SH-SY5Y (cell line): ENCODE measurements around the gene KNG1.

Source experiments
- GATA2 ChIP-seq: IDR thresholded peaks from 2 replicates; pipeline ENCODE4 v1.6.1; 2011; ENCODE audit warnings: mild to moderate bottlenecking, low read depth, low read length
- GATA3 ChIP-seq: IDR thresholded peaks from 2 replicates; pipeline ENCODE4 v1.6.1; 2011; ENCODE audit warnings: low read depth, mild to moderate bottlenecking, low read length, moderate library complexity

The KNG1 gene

DNA sequence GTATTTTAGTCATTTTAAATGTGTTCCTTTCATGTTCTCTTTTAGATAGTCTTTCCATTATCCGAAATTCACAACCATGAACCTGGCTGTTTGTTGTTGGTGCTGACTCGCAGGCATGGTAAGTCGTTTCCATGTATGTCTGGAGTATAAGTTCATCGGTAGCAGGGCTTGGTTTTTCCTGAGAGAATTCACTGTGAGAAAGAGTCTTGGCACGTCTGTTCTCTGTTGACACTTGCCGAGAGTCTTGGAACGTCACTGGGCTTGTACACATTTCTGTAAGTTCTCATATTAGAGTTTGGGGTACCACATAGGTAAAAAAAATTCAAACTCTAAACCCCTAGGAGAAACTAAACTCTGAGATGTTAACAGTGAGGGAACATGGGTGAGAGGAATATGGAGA lies 36.8 kb downstream of the KNG1 start:
- TF ChIP-seq GATA2 (no peak), GATA3 (no peak)

DNA sequence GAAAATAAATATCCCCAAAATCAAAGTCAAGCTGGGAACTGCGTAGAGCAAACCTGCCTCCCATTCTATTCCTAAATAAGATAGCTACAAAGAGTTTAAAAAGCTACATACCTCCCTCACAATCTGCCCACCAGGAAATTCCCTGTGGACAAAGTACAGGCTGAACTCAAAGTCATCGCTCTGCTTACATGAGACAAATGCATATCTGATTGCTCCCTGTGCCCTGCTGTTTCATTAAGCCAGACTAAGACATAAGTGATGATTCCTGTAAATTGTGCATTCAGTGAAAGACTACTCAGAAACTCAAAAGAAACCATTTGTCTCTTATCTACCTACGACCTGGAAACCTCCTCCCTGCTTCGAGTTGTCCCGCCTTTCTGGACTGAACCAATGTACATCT lies 37.7 kb downstream of the KNG1 start:
- no peak for TF ChIP-seq GATA2
- TF ChIP-seq GATA3, result no peak

GRCh38 chr3:186757214-186757613 lies 40.1 kb downstream of the KNG1 start:
- no peak for TF ChIP-seq GATA2
- no peak for TF ChIP-seq GATA3

GRCh38 chr3:186757686-186758220 lies 40.6 kb downstream of the KNG1 start:
- TF ChIP-seq GATA3, result no peak
- TF ChIP-seq GATA2, result no peak

- TF ChIP-seq GATA2, result no peak
- TF ChIP-seq GATA3, result no peak
These were observed 42.2 kb downstream of the KNG1 start for GRCh38 chr3:186759231-186759930.

DNA sequence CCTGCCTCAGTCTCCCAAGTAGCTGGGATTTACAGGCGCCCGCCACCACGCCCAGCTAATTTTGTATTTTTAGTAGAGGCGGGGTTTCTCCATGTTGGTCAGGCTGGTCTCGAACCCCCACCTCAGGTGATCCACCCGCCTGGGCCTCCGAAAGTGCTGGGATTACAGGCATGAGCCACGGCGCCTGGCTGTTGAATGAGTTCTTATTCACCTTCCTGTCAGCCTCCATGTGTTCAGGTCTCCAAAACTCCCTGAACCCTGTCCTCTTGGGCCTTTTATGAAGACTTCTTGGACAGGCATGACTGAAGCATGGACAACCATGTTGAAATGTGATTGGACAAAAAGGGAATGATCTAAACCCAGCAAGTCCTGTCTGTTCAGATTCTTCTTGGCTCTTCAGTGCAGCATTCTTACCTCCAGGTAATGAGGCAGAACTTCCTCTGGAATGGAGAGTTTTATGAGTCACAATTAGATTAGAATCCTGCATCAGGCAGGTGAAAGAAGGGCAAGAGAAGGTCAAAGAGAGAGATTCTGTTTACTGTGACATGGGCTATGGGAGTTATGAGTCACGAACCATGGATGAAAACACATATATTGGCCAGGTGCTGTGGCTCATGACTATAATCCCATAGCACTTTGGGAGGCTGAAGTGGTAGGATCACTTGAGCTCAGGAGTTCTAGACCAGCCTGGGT lies 43.1 kb downstream of the KNG1 start:
- TF ChIP-seq GATA2 (no peak), GATA3 (no peak)

DNA sequence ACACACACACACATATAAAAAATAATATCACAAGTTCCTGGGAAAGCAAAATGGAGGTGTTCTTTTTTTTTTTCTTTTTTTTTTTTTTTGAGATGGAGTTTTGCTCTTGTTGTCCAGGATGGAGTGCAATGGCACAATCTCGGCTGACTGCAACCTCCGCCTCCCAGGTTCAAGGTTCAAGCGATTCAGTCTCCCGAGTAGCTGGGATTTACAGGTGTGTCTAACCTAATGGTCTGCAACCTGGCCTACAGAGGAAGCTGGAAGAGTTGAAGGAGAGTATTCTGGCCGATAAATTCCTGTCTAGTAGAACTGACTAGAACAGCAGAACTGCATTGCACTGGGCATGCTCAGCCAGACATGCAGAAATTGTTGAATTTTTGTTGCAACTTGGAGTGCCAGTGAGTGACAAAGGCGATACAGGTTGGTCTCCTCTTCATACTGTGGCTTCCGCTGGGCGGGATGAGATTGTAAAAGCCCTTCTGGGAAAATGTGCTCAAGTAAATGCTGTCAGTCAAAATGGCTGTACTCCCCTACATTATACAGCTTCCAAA lies 43.8 kb downstream of the KNG1 start:
- TF ChIP-seq GATA2, result no peak
- TF ChIP-seq GATA3, result no peak

GRCh38 chr3:186772281-186772694 lies 55.1 kb downstream of the KNG1 start:
- TF ChIP-seq GATA3 (no peak), GATA2 (no peak)

DNA sequence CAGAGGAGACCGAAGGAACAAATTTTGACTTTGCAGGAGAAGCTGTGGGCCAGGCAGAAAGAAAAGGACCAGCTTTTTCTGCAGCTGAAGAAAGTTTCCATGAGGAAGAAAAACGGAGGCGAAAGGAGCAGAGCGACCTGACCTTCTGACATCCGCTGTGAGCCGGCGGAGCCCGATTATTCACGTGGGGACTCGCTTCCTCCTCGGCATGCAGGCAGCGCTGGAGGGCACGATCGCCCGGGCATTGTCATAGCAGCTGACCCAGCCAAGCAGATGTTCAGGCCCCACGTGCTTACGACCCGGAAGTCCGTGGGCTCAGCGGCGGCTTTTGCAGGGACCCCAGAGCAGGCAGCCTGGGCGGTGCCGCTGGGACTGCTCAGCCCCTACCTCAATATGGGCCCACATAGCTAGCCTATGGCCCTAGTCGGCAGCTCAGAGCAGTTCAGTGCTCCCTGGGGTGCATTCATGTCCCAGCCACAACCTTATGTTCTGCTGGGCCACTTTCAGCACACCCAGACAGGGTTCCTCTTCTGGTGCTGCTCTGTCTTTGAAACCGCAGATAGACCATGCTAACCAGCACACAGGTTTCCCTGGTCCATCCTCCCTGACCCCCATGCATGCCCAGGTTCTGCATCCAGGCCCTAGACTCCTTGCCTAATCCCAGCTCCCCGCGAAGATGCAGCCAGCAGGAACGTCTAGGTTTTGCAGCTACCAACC lies 55.7 kb downstream of the KNG1 start:
- TF ChIP-seq GATA3, result no peak
- no peak for TF ChIP-seq GATA2

DNA sequence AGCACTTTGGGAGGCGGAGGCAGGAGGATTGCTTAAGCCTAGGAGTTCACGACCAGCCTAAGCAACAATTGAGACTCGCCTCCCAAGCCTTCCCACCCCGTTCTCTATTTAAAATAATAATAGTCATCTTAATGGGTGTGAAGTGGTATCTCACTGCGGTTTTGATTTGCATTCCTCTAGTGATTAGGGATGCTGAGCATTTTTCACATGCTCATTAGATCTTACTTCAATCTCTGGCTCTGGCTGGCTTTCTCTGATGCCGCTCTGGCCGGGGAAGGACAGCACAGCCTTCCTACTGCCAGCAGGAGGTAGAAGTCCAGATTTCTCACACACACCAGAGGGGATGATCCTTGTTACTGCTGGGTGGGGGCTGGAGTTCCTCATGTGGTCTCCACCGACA lies 58.8 kb downstream of the KNG1 start:
- TF ChIP-seq GATA3, result no peak
- no peak for TF ChIP-seq GATA2

GRCh38 chr3:186779204-186779603 lies 62.0 kb downstream of the KNG1 start:
- TF ChIP-seq GATA3, result no peak
- TF ChIP-seq GATA2, result no peak

DNA sequence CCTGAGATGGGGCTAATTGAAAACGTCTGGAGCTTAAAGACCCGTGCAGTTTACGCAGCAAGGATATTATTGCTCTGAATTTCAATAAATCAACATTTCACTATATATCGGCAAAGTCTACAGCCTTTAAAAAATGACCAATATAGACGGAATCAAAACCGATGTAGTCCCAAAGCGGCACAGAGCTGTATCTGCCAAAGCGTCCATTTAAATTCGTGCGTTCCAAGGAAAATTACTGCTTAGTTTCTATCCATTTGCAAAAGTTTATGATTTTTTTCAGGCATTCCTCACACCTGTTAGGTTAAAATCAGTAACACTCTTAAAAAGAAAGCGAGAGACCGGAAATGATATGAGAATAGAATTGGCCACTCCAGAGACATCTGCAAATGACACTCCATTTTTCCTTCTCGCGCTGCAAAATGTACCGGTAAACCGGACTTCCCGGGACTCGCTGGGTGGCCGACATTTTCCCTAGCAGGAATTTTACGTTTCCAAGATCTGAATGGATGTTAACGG lies 65.4 kb downstream of the KNG1 start:
- TF ChIP-seq GATA3, result no peak
- no peak for TF ChIP-seq GATA2

DNA sequence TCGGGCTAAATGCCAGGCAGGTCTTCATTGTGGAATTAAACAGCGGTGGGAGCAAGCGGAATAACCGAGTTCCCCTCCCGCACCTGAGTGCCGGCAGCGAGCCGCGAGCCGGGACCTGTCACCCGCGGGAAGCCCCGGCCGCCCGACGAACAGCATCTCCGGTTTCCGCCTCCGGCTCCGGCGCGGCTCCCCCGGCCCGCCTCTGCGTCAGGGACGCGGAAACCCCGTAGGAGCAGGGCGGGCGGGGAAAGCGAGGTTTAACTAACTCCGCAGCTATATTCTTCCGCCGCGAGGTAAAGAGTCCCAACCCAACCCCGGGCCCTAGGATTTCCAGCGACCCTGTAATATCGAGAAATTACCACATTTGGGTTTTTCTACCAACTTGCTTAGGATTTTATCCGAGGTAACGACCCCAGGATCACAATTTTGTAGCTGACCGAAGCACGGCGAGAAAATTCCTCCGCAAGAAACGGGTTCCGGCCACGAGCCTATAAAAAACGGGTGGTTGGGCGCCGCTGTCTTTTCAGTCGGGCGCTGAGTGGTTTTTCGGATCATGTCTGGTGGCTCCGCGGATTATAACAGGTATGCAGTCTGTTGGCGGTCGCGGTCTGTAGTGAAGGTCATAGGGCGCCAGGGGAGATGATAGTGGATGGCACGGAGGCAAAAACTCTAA lies 66.0 kb downstream of the KNG1 start, which contains the start of gene EIF4A2:
Gene EIF4A2 (plus strand): TSS at position 520 of the 673 bp plus-strand sequence. CDS start 34 bp downstream, at position 554.
- TF ChIP-seq GATA2, result no peak
- TF ChIP-seq GATA3, result no peak
